MM.1S (cell line): ENCODE measurements around the gene ABHD17B.

Source experiments
- CTCF ChIP-seq: fragments of 300-600 bp; sonication (generic); IDR thresholded peaks from 2 replicates; pipeline ENCODE4 v1.5.1; 2016; ENCODE audit warnings: antibody characterized with exemption, low read length, mixed read lengths
- EZH2 ChIP-seq: fragments of 300-600 bp; sonication (generic); optimal IDR thresholded peaks from 2 replicates; pipeline ENCODE3; 2017; ENCODE audit warnings: low read depth, mild to moderate bottlenecking, antibody characterized with exemption, low read length, mixed read lengths

DNA sequence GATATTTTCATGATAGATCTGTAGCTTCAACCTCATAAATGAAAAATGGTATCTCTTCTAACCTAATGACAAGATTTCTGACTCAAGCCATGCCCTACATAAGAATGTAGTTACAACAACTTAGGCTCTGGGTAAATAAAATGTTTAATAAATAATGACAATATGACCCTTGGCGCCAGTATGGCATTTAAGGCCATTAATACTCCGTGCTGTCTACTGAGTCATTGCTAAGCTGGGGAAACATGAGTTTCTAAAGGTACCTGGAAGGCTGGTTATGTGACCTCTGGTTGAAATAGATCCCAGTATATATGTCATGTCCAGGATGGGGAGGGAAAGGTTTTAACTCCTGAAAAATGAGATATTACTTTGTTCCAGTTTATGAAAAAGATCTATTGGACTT lies 84.7 kb downstream of the ABHD17B start:
- TF ChIP-seq CTCF (no peak), EZH2 (no peak)
